Smooth muscle cell of bladder (primary cell): ENCODE results near the gene MFSD6L. TPM values are rescaled to one million over a fixed set of nuclear protein-coding genes. Genes with fewer than 3 reads are reported as not detected.

ENCODE experiments used
- total RNA-seq: library from RNA; depleted of rRNA; stranded (reverse); fragments of >200 nt; gene quantifications from 2 replicates; pipeline ENCODE4 v1.2.3, GENCODE V29; 2014

MFSD6L gene, protein sequence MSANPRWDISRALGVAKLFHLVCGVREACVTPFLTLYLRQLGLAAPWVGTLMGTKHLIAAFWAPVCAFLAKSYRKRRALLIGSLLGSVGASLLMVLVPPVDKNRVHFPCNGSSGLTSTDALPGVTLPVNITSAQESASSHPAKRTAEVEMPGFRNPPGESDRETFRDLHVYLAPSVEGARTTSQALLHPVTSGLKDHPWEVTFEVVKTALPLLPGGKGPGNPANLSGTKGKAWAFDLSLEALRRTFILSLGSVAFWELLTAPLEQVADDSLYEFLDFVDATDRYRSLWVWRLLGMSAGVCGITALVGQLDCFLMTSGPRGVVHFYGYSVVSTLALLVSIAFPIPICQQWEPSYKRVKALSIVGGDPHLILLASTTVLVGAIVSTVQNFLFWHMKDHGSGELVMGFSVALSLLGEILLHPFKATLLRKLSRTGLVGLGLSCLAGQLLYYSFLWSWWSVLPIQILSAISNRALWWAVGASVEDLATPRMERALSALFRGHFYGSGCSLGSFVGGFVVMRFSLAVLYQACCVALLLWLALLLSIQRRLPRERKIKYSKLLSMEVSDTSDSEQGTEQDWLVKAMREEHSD
- not detected in 2 replicates for total RNA-seq

DNA sequence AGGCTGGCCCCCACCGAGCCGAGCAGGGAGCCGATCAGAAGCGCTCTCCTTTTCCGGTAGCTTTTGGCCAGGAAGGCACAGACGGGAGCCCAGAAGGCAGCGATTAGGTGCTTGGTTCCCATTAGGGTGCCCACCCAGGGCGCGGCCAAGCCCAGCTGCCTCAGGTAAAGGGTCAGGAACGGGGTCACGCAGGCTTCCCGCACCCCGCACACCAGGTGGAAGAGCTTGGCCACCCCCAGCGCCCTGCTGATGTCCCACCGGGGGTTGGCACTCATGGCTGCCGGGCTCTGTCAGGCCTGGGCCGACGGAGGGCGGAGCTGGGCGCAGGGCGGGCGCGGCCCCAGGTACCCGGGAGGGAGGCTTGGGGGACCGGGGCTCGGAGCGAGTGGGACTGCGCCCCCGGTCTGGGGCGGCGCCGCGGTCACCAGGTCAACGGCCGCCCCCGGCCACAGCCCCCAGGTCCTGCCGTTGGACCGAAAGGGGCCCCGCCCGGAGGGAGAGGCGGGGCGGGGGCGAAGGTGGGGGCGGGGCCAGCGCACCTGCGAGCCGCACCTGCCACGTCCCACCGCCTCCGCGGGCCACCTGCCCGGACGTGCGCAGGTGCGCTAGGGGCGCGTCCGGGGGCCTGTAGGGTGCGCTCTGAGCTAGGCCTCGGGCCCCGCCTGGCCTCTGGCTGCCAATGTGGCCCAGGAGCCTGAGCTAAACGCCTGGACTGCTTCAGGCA lies at the start of gene MFSD6L:
Gene MFSD6L (minus strand): TSS at position 520 of the 724 bp plus-strand sequence. CDS start 245 bp downstream, at position 275.

GRCh38 chr17:8758137-8758596 lies 41.0 kb downstream of the MFSD6L start, which contains the start of gene SPDYE4:
Gene SPDYE4, minus strand, starts transcription at chr17:8758546. Its CDS starts 164 bp downstream, at chr17:8758382.

Other genes with a start within 250 kb of the MFSD6L start
- gene MYH10, start 168.6 kb downstream of the MFSD6L start, total RNA-seq, result 116 and 159 TPM in 2 replicates
- gene CCDC42, start 54.5 kb downstream of the MFSD6L start, total RNA-seq, result not detected in 2 replicates
- not detected in 2 replicates for gene SPDYE4, start 40.8 kb downstream of the MFSD6L start, total RNA-seq
- not detected in 2 replicates for gene PIK3R6, start 68.3 kb upstream of the MFSD6L start, total RNA-seq
- not detected in 2 replicates for gene PIK3R5, start 166.3 kb upstream of the MFSD6L start, total RNA-seq
- 0.09 and 0.14 TPM in 2 replicates for gene NTN1, start 222.1 kb upstream of the MFSD6L start, total RNA-seq